ENCODE results near the gene AK4. TPM values are rescaled to one million over a fixed set of nuclear protein-coding genes. Genes with fewer than 3 reads are reported as not detected.

Gene AK4
- total and polyA plus RNA-seq, 4 donors, result 52.3 to 106 (median 59.3) TPM

GRCh38 chr1:65206836-65207235 is 58.8 kb downstream of the AK4 start:
- Histone ChIP-seq H3K27ac (ENCODE audit: low read depth in 1 of 2, low read length in 2 of 2) (peak overlapping the region; percentile 11 to 38), H3K9ac (ENCODE audit: low read depth in 1 of 2, low read length in 2 of 2) (no peak overlapping the region), H3K27me3 (ENCODE audit: control insufficient read depth in 4 of 4, insufficient read depth in 4 of 4, low read length in 3 of 4) (no peaks in the 10 kb centered on the region), H3K36me3 (ENCODE audit: control insufficient read depth in 4 of 4, insufficient read depth in 3 of 4, low read depth in 1 of 4, low read length in 3 of 4) (no peaks in the 10 kb centered on the region), H3K4me3 (ENCODE audit: low read depth in 1 of 3, low read length in 3 of 3) (no peak overlapping the region), H3K9me3 (ENCODE audit: control insufficient read depth in 4 of 4, low read length in 3 of 4) (no peaks in the 10 kb centered on the region), H3K4me1 (ENCODE audit: control insufficient read depth in 4 of 4, insufficient read depth in 4 of 4, low read length in 3 of 4) (peaks cover 0 to 33% (median 22%) of the 10 kb centered on the region in 4 donors)
- DNase-seq (ENCODE audit: low spot score), result no peak
- TF ChIP-seq YY1 (IDR thresholded peaks at IDR 0.05), result no peak
- TF ChIP-seq ATF3 (IDR thresholded peaks at IDR 0.05), result no peak
- TF ChIP-seq CTCF (IDR thresholded peaks at IDR 0.05; ENCODE audit: low read depth, low read length, missing input control), result no peak
- TF ChIP-seq FOXA1 (IDR thresholded peaks at IDR 0.05), result no peak
- TF ChIP-seq HNF4G (IDR thresholded peaks at IDR 0.05), result no peak
- no peak for TF ChIP-seq NR2F2 (IDR thresholded peaks at IDR 0.05)
- no peak for TF ChIP-seq MAX (IDR thresholded peaks at IDR 0.05)
- no peak for TF ChIP-seq FOXA2 (IDR thresholded peaks at IDR 0.05)
- TF ChIP-seq SP1 (IDR thresholded peaks at IDR 0.05), result no peak
- no peak for TF ChIP-seq JUND (IDR thresholded peaks at IDR 0.05)
- TF ChIP-seq TAF1 (conservative IDR thresholded peaks at IDR 0.05), result no peak
- TF ChIP-seq HNF4A (conservative IDR thresholded peaks at IDR 0.05), result no peak
- 90% methylated on average over 2 of the region's 2 CpGs for WGBS

- TF ChIP-seq NR2F2 (IDR thresholded peaks at IDR 0.05), result no peak
- TF ChIP-seq EGR1 (IDR thresholded peaks at IDR 0.05; ENCODE audit: low read depth in 2 of 2), result no peak
- no peak for TF ChIP-seq SP1 (IDR thresholded peaks at IDR 0.05)
- TF ChIP-seq ZBTB33 (IDR thresholded peaks at IDR 0.05), result no peak
- no peak for TF ChIP-seq REST (IDR thresholded peaks at IDR 0.05)
- no peak for TF ChIP-seq YY1 (IDR thresholded peaks at IDR 0.05)
- no peak for TF ChIP-seq JUND (IDR thresholded peaks at IDR 0.05)
- TF ChIP-seq RXRA (IDR thresholded peaks at IDR 0.05), result no peak
- TF ChIP-seq RAD21 (IDR thresholded peaks at IDR 0.05), result no peak
- TF ChIP-seq GABPA (IDR thresholded peaks at IDR 0.05 in 1 of 2, conservative IDR thresholded peaks at IDR 0.05 in 1 of 2), result no peak
- TF ChIP-seq HNF4G (IDR thresholded peaks at IDR 0.05), result no peak
- no peak for TF ChIP-seq ATF3 (IDR thresholded peaks at IDR 0.05)
- TF ChIP-seq FOXA1 (IDR thresholded peaks at IDR 0.05), result no peak
- no peak for TF ChIP-seq MAX (IDR thresholded peaks at IDR 0.05)
- TF ChIP-seq FOXA2 (IDR thresholded peaks at IDR 0.05), result no peak
- no peak for DNase-seq (ENCODE audit: low spot score)
- WGBS, result 76% methylated on average over 4 of the region's 4 CpGs
- Histone ChIP-seq H3K9me3 (ENCODE audit: control insufficient read depth in 4 of 4, low read length in 3 of 4) (no peaks in the 10 kb centered on the region), H3K27me3 (ENCODE audit: control insufficient read depth in 4 of 4, insufficient read depth in 4 of 4, low read length in 3 of 4) (no peaks in the 10 kb centered on the region), H3K27ac (ENCODE audit: low read depth in 1 of 2, low read length in 2 of 2) (peak overlapping the region; percentile 38 to 80), H3K4me1 (ENCODE audit: control insufficient read depth in 4 of 4, insufficient read depth in 4 of 4, low read length in 3 of 4) (peaks cover 0 to 32% (median 22%) of the 10 kb centered on the region in 4 donors), H3K4me3 (ENCODE audit: low read depth in 1 of 3, low read length in 3 of 3) (no peak overlapping the region), H3K9ac (ENCODE audit: low read depth in 1 of 2, low read length in 2 of 2) (no peak overlapping the region), H3K36me3 (ENCODE audit: control insufficient read depth in 4 of 4, insufficient read depth in 3 of 4, low read depth in 1 of 4, low read length in 3 of 4) (no peaks in the 10 kb centered on the region)
These were observed 59.3 kb downstream of the AK4 start for GRCh38 chr1:65207317-65207716.
